ENCODE data around the gene REPIN1.
A peak's percentile ranks its signal among the peaks of the same experiment; 100 is the strongest.

The REPIN1 gene

DNA sequence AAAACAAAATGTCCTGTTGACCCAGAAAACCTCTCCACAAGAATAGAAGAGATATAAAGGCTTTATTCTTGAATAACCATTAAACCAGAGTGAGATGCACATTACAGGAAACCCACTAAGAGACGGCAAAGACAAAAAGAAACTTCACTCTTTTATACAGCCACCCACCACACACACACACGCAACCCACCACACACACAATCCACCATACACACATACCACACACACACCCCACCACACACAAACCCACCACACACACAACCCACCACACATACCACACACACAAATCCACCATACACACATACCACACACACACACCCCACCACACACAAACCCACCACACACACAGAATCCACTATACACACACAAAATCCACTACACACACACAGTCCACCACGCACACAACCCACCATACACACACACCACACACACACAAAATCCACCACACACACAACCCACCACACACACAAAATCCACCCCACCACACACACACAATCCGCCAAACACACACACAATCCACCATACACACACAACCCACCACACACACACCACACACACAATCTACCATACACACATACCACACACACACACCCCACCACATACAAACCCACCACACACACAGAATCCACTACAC is 9.5 kb upstream of the REPIN1 start:
- 0 out of 2 replicates have a peak, but pooled peaks cover 10% of the 10 kb centered on the region for H3F3A ChIP-seq (ENCODE audit: insufficient read depth, low read length)
- peaks cover 63% of the 10 kb centered on the region for H3K4me1 ChIP-seq (ENCODE audit: insufficient read depth, low read length, severe bottlenecking)
- no peaks in the 10 kb centered on the region for H3K27me3 ChIP-seq (ENCODE audit: insufficient read depth, low read length)
- H3K4me2 ChIP-seq (ENCODE audit: low read length) = no peak overlapping the region
- no peaks in the 10 kb centered on the region for H3K79me2 ChIP-seq (ENCODE audit: insufficient read depth, low read length)
- H3K9me2 ChIP-seq (ENCODE audit: low read depth, low read length) = no peaks in the 10 kb centered on the region
- H3K9ac ChIP-seq (ENCODE audit: low read length) = no peak overlapping the region
- H4K20me1 ChIP-seq (ENCODE audit: insufficient read depth, low read length) = no peaks in the 10 kb centered on the region
- no peaks in the 10 kb centered on the region for H3K9me3 ChIP-seq (ENCODE audit: low read length)
- H3K36me3 ChIP-seq (ENCODE audit: insufficient read depth, low read length) = no peaks in the 10 kb centered on the region
- no peak for TF ChIP-seq EZH2 (IDR thresholded peaks at IDR 0.05; ENCODE audit: borderline replicate concordance, low read length)
- TF ChIP-seq, protein P1, sequence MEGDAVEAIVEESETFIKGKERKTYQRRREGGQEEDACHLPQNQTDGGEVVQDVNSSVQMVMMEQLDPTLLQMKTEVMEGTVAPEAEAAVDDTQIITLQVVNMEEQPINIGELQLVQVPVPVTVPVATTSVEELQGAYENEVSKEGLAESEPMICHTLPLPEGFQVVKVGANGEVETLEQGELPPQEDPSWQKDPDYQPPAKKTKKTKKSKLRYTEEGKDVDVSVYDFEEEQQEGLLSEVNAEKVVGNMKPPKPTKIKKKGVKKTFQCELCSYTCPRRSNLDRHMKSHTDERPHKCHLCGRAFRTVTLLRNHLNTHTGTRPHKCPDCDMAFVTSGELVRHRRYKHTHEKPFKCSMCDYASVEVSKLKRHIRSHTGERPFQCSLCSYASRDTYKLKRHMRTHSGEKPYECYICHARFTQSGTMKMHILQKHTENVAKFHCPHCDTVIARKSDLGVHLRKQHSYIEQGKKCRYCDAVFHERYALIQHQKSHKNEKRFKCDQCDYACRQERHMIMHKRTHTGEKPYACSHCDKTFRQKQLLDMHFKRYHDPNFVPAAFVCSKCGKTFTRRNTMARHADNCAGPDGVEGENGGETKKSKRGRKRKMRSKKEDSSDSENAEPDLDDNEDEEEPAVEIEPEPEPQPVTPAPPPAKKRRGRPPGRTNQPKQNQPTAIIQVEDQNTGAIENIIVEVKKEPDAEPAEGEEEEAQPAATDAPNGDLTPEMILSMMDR (IDR thresholded peaks at IDR 0.05; ENCODE audit: low read length) = no peak
- H3K27ac ChIP-seq (ENCODE audit: low read depth, low read length, poor library complexity, severe bottlenecking) = peak overlapping the region; percentile 83
- H2AFZ ChIP-seq (ENCODE audit: low read length) = no peak overlapping the region
- H3K4me3 ChIP-seq (ENCODE audit: low read depth, low read length, poor library complexity, severe bottlenecking) = no peak overlapping the region

DNA sequence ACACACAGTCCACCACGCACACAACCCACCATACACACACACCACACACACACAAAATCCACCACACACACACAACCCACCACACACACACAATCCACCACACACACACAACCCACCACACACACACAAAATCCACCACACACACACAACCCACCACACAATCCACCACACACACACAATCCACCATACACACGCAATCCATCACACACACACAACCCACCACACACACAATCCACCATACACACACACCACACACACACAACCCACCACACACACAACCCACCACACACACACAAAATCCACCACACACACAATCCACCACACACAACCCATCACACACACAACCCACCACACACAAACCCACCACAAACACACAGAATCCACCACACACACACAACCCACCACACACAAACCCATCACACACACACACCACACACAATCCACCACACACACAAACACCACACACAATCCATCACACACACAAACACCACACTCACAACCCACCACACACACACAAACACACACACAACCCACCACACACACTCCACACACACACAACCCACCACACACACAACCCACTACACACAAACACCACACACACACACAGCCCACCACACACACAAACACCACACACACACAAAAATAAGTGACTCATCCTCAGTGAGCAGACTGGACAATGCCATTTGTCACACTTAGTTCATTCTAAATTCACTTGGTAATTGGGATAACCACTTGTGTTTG is 8.8 kb upstream of the REPIN1 start:
- H3K4me1 ChIP-seq (ENCODE audit: insufficient read depth, low read length, severe bottlenecking) = peaks cover 67% of the 10 kb centered on the region
- no peaks in the 10 kb centered on the region for H3K36me3 ChIP-seq (ENCODE audit: insufficient read depth, low read length)
- H3K4me3 ChIP-seq (ENCODE audit: low read depth, low read length, poor library complexity, severe bottlenecking) = no peak overlapping the region
- H4K20me1 ChIP-seq (ENCODE audit: insufficient read depth, low read length) = no peaks in the 10 kb centered on the region
- H3K9me3 ChIP-seq (ENCODE audit: low read length) = no peaks in the 10 kb centered on the region
- no peaks in the 10 kb centered on the region for H3K27me3 ChIP-seq (ENCODE audit: insufficient read depth, low read length)
- no peaks in the 10 kb centered on the region for H3K9me2 ChIP-seq (ENCODE audit: low read depth, low read length)
- no peak overlapping the region for H3K4me2 ChIP-seq (ENCODE audit: low read length)
- no peak overlapping the region for H3K27ac ChIP-seq (ENCODE audit: low read depth, low read length, poor library complexity, severe bottlenecking)
- H3K9ac ChIP-seq (ENCODE audit: low read length) = no peak overlapping the region
- no peak overlapping the region for H2AFZ ChIP-seq (ENCODE audit: low read length)
- no peaks in the 10 kb centered on the region for H3K79me2 ChIP-seq (ENCODE audit: insufficient read depth, low read length)
- TF ChIP-seq EZH2 (IDR thresholded peaks at IDR 0.05; ENCODE audit: borderline replicate concordance, low read length) = no peak
- TF ChIP-seq, protein P1 (IDR thresholded peaks at IDR 0.05; ENCODE audit: low read length) = no peak
- 0 out of 2 replicates have a peak, but pooled peaks cover 10% of the 10 kb centered on the region for H3F3A ChIP-seq (ENCODE audit: insufficient read depth, low read length)

DNA sequence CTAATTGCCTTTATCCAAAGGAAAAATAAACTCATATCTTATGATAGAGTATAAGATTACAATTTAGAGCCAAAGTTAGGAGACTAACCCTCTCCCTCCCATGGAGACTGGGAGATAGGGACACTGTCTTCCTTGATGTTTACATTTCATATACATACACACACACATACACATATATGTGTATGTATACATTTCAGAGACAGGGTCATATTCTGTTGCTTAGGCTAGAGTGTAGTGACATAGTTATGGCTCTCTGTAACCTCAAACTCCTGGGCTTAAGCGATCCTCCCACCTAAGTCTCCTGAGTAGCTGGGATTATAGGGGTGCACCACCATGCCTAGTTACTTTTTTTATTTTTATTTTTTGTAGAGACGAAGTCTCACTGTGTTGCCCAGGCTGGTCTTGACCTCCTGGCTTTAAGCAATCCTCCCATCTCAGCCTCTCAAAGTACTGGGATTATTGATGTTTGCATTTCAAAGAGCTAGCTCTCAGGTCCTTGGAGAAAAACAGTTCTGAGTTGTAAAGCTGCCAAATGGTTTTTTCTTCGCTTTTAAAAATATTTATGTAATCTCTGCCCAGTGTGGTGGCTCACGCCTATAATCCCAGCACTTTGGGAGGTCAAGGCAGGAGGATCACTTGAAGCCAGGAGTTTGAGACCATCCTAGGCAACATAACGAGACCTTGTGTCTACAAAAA is 8.1 kb upstream of the REPIN1 start:
- Histone ChIP-seq H3K4me3 (ENCODE audit: low read depth, low read length, poor library complexity, severe bottlenecking) (no peak overlapping the region), H3K27ac (ENCODE audit: low read depth, low read length, poor library complexity, severe bottlenecking) (no peak overlapping the region), H3K36me3 (ENCODE audit: insufficient read depth, low read length) (no peaks in the 10 kb centered on the region), H3K9me2 (ENCODE audit: low read depth, low read length) (no peaks in the 10 kb centered on the region), H3K9ac (ENCODE audit: low read length) (no peak overlapping the region), H3K27me3 (ENCODE audit: insufficient read depth, low read length) (no peaks in the 10 kb centered on the region), H4K20me1 (ENCODE audit: insufficient read depth, low read length) (no peaks in the 10 kb centered on the region), H2AFZ (ENCODE audit: low read length) (no peak overlapping the region), H3K4me1 (ENCODE audit: insufficient read depth, low read length, severe bottlenecking) (peaks cover 61% of the 10 kb centered on the region), H3K9me3 (ENCODE audit: low read length) (no peaks in the 10 kb centered on the region), H3F3A (ENCODE audit: insufficient read depth, low read length) (0 out of 2 replicates have a peak, but pooled peaks cover 10% of the 10 kb centered on the region), H3K79me2 (ENCODE audit: insufficient read depth, low read length) (no peaks in the 10 kb centered on the region), H3K4me2 (ENCODE audit: low read length) (no peak overlapping the region)
- TF ChIP-seq, protein P1 (IDR thresholded peaks at IDR 0.05; ENCODE audit: low read length) = no peak
- TF ChIP-seq EZH2 (IDR thresholded peaks at IDR 0.05; ENCODE audit: borderline replicate concordance, low read length) = no peak
